Omental fat pad (tissue), 4 donors: Measurements from ENCODE around the gene DPYSL3. TPM values are rescaled to one million over a fixed set of nuclear protein-coding genes. Genes with fewer than 3 reads are reported as not detected.

Experiments
- ATAC-seq: fragments of 150-250 bp; one replicate; pipeline ENCODE4 v1.9.1; 2016; ENCODE audit warnings: mild to moderate bottlenecking, moderate library complexity; ENCODE audit not compliant: low FRiP score
- DNase-seq: peaks from one replicate; pipeline ENCODE4 v3.0.0-alpha.2; 2019; ENCODE audit warnings: low spot score
- total RNA-seq, 4 donors: library from RNA; depleted of rRNA; stranded (reverse); fragments of >200 nt; gene quantifications; one replicate each; pipeline ENCODE4 v1.1.0, GENCODE V29; 2016
- TF ChIP-seq, protein P1 (sequence below), 3 donors: fragments of 450-650 bp; IDR thresholded peaks; one replicate each; pipeline ENCODE4 v1.5.1; 2016 to 2017; ENCODE audit warnings: antibody characterized with exemption in 3 of 3, mild to moderate bottlenecking in 3 of 3, moderate library complexity in 2 of 3

DPYSL3 gene
- total RNA-seq, 4 donors from 2014 or later, result 26.9 to 78.0 (median 54.9) TPM

DNA sequence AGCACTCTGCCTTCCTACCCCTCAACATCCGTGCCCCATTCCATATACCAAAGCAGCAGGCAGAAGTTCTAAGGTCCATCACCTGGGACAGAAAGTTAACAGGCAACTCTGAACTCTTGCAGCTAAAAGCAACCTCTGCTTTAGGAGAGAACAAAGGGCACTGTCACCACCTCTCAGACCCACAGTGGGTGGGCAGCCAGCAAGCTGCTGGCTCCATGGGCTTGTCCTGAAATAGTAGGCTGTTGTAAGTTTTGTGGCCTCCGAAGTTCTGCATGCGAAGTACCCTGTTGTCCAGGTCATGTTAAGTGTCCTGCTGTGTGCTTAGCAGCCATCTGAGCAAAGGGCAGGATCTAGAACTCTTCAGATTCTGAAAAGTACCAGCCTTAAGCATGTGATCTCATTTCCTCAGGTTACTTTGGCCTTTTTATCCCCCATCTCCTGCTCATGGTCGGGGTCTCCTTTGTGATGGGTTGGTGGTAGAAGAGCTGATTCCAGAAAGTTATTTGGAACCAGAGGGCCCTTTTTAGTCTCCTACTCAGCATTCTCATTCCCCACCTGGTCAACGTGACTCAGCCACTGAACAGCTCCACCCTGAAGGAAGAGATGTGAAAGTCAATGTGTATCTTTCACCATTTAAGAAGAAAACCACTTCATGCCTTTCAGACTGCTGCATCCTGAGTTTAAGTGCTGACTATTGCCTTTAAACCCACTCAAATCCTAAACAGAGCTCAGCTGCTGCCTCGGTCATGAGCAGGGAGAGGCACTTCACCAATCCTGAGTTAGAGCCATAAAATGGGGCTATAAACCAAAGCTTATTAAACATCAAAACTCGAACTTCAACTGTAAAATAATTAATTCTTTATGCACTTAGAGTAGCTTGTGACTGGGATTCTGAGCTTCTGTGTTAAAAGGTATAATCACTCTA lies 121.4 kb downstream of the DPYSL3 start:
- DNase-seq (no peak), ATAC-seq (no peak)
- TF ChIP-seq, protein P1, sequence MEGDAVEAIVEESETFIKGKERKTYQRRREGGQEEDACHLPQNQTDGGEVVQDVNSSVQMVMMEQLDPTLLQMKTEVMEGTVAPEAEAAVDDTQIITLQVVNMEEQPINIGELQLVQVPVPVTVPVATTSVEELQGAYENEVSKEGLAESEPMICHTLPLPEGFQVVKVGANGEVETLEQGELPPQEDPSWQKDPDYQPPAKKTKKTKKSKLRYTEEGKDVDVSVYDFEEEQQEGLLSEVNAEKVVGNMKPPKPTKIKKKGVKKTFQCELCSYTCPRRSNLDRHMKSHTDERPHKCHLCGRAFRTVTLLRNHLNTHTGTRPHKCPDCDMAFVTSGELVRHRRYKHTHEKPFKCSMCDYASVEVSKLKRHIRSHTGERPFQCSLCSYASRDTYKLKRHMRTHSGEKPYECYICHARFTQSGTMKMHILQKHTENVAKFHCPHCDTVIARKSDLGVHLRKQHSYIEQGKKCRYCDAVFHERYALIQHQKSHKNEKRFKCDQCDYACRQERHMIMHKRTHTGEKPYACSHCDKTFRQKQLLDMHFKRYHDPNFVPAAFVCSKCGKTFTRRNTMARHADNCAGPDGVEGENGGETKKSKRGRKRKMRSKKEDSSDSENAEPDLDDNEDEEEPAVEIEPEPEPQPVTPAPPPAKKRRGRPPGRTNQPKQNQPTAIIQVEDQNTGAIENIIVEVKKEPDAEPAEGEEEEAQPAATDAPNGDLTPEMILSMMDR (IDR thresholded peaks at IDR 0.05), result no peak

DNA sequence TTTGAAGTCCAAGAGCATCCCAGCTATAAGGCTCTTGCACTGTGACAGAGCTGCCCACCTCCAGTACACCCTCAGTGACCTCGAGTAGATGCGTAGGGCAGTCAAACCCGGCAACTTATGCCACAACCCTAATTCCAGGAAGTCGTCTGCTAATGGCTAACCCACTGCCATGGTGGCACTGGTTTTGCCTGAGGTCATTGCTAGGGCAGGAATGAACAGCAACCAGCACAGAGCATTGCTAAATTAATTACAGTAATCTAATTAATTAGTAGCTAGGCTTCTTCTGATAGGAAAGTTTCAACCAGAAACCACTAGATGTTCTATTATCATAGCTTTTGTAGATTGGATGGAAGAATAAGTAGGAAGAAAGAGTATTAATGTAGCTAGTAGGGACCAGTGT lies 122.8 kb downstream of the DPYSL3 start:
- ATAC-seq, result no peak
- TF ChIP-seq, protein P1 (IDR thresholded peaks at IDR 0.05), result no peak
- DNase-seq, result no peak

DNA sequence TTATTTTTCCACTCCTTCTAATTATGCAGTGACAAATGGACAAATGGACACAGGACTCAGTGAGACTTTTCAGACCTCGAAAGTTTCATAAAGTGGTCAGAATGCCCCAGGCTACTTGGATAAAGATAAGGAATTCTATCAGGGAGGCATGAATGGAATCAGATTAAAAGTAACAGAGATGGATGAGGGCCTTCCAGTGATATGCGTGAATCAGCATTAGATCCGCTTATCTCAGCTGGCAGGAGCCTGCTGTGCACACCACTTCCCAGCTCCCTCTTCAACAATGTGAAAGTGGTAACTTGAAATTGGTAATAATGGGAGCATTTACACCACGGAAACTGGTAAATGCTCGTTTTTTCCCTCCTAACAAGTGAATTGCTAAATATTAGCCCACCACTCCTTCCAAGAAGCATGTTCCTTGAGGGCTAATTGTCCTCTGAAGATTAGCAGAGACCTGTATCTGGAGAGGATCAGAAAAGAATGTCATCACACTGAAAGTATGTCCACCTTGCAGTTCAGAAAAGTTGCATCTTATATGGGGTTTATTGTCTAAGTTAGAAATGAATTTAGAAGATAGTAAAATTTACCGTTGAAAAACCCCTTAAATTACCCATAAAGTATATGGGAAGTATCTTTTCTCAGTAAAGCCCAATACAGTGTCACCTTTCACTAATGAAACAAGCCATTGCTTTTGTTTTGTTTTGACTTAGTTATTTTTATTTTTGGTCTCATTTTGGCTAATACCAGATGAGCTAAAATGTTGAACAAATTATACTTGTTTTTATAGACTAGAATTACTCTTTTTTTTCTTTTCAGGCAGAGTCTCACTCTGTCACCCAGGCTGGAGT lies 125.3 kb downstream of the DPYSL3 start:
- DNase-seq (no peak), ATAC-seq (no peak)
- TF ChIP-seq, protein P1 (IDR thresholded peaks at IDR 0.05), result no peak

DNA sequence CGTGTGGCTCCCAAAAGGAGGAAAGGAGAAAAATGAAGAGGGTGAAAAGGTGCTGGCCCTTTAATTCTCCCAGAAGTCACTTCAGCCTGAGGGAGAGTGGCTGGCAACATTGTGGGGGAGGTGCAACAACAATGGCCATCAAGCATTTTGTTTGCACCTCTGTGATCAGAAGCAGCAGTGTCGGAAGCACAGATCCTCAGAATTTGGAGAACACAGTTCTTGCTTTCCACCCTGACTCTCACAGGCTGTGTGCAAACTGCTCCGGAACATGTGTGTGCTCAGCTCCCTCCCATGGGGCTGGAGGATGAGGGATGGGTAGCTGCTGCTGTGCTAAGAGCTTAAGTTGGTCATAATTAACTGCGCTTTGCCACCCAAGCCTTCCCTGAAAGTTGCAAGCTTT lies 127.1 kb downstream of the DPYSL3 start:
- DNase-seq (no peak), ATAC-seq (no peak)
- TF ChIP-seq, protein P1 (IDR thresholded peaks at IDR 0.05), result no peak

DNA sequence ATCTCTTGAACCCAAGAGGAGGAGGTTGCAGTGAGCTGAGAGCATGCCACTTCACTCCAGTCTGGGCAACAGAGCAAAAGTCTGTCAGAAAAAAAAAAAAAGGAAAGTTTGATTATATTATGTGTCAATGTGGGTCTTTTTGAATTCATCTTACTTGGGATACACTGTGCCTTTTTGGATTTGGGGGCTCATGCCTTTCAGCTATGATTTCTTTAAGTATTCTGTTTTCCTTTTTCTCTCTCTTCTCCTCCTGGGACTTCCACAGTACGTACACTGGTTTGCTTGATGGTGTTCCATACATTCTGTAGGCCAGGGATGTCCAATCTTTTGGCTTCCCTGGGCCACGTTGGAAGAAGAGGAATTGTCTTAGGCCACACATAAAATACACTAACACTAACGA lies 128.3 kb downstream of the DPYSL3 start:
- TF ChIP-seq, protein P1 (IDR thresholded peaks at IDR 0.05), result no peak
- DNase-seq (no peak), ATAC-seq (no peak)

DNA sequence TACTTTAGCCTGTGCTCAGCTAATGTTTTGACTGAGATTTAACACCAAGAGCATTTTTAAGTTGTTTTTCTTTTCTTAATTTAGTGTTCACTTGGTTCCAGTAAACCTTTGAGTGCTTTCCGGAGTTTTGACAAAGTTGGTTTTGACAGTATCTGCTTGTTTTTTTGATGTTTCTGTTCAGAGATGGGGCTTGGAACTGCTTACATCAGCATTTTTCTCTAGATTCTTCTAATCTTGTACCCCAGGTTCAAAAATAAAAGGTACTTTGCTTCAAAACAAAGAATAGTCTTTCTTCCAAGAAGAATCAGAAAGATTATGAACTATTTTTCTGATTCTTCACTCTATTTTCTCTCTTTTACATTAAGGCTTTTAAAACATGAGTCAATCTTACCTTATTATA lies 132.2 kb downstream of the DPYSL3 start:
- TF ChIP-seq, protein P1 (IDR thresholded peaks at IDR 0.05), result no peak
- ATAC-seq, result no peak
- DNase-seq, result no peak
